HG02840 (cell line): Measurements from ENCODE around the gene SLC22A23.

Experiments used
- ATAC-seq: cut with Tn5 transposase; IDR thresholded peaks from one replicate; pipeline ENCODE4 v1.9.1; 2021; ENCODE audit warnings: mild to moderate bottlenecking, moderate library complexity, moderate number of reproducible peaks; ENCODE audit not compliant: unreplicated experiment, low FRiP score

Gene SLC22A23

GRCh38 chr6:3449321-3449720 lies 7.5 kb downstream of the SLC22A23 start:
- no peak for ATAC-seq

GRCh38 chr6:3447005-3447404 lies 9.8 kb downstream of the SLC22A23 start:
- no peak for ATAC-seq

DNA sequence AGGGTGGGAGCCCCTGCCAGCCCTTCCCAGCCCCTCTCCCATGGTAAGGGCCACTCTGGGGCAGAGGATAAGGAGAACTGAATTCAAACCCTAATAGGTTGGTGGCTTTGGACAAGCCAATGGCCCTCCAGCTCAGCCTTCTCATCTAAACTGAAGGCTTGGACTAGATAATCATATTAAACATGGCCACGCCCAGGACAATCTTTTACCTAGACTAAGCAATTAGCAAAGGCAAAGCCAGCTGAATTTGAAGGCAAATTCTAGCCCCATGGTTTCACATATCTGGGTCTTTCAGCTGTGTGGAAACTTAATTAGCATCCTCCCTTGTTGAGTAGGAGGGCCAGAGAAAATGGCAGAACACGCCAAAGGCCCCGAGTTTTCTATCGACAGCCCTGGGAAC lies 10.7 kb downstream of the SLC22A23 start:
- ATAC-seq = no peak

DNA sequence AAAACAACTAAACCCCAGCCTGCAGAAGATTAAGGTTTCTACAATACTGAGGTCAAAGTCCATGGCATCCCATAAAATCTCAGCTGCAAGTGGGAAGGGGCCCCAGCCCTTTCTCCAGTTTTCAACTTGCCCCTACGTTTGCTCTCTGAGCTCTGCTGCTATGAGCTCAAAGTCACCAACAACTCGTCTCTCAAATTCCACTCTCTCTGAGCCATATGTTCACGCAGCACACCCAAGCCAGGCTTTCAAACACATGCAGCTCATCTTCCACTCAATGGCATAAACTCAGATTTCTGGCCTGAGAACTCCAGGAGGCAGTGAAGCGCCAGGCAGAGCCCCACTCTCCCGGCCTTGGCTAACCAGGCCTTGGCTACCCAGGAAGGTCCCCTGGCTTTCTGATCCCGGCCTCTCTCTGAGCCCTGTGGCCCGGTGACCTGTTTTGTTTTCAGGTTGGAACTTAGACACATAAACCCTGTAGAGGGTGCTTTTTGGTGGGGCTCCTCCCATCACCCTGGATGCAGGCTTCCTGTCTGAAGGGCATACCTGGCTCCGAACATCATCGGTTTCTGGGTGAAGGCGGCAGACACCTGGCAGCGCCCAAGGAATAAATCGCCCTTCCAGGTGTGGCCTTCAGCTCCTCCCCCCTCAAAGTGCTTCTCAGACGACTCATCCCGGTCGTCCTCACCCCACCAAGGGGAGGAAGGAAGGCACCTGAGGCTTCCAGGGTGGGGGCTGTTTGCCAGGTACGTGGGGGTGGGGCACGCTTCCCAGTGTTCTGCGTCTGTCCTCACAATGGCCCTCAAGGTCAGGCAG lies 12.4 kb downstream of the SLC22A23 start:
- no peak for ATAC-seq

DNA sequence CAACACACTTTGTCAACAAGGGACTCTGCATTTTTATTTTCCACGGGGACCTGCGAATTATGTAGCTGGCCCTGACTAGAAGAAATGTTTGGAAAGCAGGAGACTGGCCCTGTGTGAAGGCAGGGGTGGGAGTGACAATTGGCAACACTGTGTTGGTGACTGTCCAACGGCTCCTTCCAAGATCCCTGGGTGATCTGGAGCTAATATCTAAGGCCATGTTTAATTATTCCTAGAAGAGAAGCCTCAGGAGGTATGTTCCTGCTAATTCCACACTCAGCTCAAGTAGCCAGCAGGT lies 13.7 kb downstream of the SLC22A23 start:
- no peak for ATAC-seq

DNA sequence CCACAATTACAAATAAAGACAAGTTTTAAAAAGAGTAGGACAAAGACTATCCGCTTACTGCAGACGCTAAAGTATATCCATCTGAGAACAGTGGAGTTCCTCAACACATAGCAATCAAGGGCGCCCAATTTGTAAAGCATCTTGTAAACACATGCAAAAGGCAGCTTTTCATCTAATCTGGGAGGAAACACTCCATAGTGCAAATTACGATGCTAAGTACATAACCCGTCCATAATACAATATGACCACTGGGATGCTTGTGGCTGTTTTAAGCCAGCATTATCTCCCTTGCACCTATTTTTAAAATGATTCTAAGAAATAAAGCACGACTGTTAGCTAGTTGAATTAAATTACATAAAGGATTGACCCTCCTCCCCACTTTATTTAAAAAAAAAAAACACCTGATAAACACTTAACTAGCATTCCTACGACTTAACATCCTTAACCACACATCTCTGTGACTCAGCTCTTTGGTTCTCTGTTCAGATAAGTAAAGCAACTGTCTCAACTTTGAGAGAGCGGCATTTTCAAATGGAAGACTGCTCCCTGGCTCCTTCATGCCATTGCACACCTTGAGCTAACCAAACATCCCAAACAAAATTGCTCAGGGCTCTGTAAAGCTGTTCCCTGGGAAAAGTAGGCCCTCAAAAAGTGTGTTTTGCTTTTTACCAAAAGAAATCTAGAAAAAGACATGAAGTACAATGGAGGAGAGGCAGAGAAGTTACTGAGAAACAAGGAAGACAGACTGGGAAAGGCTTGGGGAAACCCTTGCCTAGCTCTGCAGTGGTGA lies 14.2 kb downstream of the SLC22A23 start:
- no peak for ATAC-seq

GRCh38 chr6:3440911-3441310 lies 15.9 kb downstream of the SLC22A23 start:
- no peak for ATAC-seq

DNA sequence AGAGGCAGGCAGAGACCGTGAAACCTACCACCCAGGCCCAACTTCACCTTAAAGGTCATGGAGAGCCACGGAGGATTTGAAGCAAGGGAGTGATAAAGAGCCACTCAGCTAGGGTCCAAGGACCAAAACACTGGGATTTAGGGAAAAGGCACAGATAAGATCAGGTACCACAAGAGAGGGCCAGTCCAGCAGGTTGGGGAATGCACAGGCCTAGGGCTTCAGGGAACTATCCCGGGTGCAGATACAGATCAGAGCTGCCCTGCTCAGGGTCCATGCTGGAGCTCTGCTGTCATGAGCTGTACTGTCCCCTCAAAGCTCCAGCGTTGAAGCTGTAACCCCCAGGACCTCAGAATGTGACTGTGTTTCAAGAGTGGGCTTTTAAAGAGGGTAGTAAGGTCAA lies 16.9 kb downstream of the SLC22A23 start:
- no peak for ATAC-seq

- no peak for ATAC-seq
Measured at GRCh38 chr6:3438190-3439167, 18.4 kb downstream of the SLC22A23 start.

DNA sequence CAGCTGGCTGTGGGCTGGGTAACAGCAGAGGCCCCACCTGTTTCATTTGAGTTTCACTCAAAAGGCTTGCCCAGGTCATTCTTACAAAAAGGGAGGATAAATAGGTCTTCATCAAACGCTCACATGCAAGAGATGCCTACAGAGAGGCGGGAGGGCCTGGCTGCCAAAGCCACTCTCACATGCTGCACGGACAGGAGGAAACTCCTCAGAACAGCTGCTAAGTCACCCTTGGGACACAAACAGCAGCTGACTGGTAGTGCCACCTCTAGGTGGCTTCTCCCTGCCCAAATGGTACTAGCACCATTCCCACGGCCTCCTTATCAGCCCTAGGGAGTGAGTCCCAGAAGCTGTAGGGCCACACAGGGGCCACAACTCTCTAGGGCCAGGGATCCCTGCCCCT lies 23.8 kb downstream of the SLC22A23 start:
- no peak for ATAC-seq

DNA sequence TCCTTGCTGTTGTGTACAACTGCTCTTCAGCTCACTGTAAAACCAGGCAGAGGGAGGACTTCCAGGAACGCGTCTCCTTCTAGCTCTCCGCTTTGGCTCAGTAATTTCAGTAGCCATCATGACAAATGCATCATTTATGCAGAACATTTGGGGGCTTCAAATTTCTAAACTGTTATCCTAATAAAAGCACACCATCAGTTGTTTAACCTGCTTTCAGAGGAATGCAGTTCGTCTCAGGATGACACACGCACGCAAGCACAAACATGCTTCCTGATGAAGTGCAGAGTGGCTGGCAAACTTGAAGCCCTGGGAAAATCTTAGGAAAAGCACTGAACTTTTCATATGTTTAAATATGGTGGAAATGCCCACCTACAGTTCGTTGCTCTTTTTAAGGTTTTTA lies 24.4 kb downstream of the SLC22A23 start:
- no peak for ATAC-seq

GRCh38 chr6:3431994-3432393 lies 24.9 kb downstream of the SLC22A23 start:
- ATAC-seq = no peak

GRCh38 chr6:3429211-3429610 lies 27.6 kb downstream of the SLC22A23 start:
- ATAC-seq = no peak

DNA sequence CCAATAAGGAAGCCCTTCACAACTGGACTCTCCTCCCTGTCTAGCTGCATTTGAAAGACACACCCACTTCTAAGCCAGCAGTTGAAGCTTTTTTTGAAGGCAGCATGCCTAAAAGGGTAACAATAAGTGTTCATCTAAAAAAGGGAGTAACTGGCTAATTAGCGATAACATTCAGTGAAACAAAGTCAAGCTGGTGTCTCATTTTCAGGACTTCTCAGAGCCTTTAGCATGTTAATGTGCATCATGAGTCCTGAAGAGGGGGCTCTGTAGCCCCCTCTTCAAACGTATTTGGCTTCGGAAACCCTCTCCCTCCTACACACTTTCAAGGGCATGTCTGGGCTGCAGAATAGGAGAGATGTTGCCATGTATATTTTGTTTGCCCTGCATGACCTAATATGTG lies 28.1 kb downstream of the SLC22A23 start:
- ATAC-seq = no peak

GRCh38 chr6:3428247-3428646 lies 28.6 kb downstream of the SLC22A23 start:
- ATAC-seq = no peak

DNA sequence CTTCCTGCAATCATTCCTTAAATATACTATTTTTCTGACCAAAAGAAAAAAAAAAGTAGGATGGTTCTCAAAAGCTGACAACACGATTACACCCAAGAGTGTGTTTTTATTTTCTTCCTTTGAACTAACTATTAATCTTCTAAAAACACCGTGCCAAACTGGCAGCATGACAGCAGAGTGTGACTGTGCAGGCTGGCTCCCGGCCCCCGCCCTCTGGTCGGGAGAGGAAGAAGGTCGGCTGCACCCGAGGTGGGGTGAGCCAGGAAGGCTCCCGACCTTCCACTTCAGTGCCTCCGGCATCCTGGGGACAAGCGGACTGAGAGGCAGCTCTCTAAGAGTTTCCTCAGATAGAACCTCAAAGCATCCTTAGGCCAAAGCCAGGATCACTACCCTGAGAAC lies 29.2 kb downstream of the SLC22A23 start:
- no peak for ATAC-seq

DNA sequence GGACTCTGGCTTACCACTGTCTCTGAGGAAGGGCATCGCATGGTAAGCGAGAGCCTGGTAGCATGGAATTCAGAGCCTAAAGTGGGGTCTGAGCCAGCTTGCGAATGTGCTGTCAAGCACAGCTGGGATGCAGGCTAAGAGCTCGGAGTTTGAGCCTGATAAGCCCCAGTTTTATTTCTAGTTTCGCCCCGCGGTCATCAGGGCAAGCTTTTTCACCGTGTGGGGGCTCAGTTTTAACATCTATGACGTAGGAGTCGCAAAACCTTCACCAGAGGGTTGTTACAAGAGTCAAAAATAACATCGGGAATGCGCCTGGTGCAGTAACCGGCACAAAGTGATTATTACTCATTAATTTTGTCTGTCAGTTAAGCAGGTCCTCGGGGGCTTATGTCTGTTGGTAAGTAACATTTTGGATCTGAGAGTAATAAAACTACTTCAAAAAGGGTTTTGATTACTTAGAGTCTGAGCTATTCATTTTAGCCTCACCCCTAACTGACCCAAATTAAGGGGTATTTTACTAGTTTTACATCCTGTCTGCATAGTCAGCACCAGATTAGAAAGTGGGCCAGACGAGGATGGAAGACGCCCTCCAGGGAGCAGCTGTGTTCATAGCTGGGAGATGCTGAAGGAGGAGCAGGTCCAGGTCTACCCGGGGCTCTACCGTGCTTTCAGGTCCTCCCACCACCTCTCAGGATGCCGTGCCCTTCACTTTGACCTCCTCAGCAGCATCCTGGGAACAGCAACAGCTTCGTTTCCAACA lies 29.7 kb downstream of the SLC22A23 start:
- ATAC-seq = no peak

DNA sequence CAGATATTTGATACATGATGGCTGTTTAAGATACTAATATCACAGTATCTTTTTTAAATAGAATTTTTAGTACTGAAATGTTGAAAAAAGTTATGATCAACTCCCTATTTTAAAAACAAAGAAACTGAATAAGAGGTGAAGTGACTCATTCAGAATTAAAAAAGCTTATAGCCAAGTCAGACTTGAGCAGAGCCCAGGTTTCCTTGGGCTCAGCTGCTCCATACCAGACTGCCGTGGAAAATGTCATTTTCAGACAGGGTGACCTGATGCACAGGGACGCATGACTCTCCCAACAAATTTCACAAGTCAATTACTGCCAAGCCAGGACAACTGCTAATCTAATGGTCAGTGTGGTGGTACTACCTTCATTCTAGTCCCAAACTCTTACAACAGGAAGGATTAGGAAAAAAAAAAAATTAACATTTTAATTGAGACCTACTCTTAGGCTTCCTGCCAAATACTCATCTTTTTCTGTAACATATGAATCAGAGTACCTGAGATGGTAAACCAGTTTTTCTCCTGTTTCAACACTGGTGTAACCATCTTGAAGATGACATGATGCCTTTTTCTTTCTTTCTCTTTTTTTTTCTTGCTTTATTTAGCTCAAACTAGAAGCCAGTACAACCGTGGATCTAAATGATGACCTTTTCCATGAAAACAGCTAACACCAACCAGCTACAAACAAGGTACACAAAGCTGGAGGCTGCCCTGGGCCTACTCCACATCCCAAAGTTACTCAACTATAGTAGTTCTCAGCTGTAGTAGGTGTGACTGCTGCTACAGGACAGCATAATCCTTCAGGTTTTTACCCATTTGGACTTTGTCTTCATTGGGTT lies 30.5 kb downstream of the SLC22A23 start:
- no peak for ATAC-seq

- no peak for ATAC-seq
Measured at GRCh38 chr6:3425574-3425973, 31.3 kb downstream of the SLC22A23 start.
